Loucy (cell line): ENCODE measurements around the gene EGR1.
"Not testable (repeated sequence)": the region's sequence is repeated elsewhere in the genome, so short reads cannot be mapped to it uniquely, and the experiment has no call there.

Experiments
- H2AFZ ChIP-seq: fragments of 200-600 bp; sonication (generic); 2 replicates; pipeline ENCODE4 v1.6.0; 2016; ENCODE audit warnings: antibody characterized with exemption, mild to moderate bottlenecking, low read length, moderate library complexity
- H3F3A ChIP-seq: fragments of 200-600 bp; 2 replicates; pipeline ENCODE4 v1.6.0; 2016; ENCODE audit warnings: antibody characterized with exemption, low read depth, mild to moderate bottlenecking
- H3K27me3 ChIP-seq: fragments of 200-600 bp; sonication (generic); 2 replicates; pipeline ENCODE4 v1.6.1; 2014; ENCODE audit warnings: low read length, mild to moderate bottlenecking; ENCODE audit not compliant: insufficient read depth, poor library complexity, severe bottlenecking
- H3K36me3 ChIP-seq: fragments of 200-600 bp; sonication (generic); 2 replicates; pipeline ENCODE4 v1.6.1; 2016; ENCODE audit warnings: low read length; ENCODE audit not compliant: insufficient read depth
- H3K4me1 ChIP-seq: fragments of 200-600 bp; sonication (generic); 2 replicates; pipeline ENCODE4 v1.5.1; 2014; ENCODE audit warnings: low read length, mild to moderate bottlenecking; ENCODE audit not compliant: insufficient read depth, poor library complexity, severe bottlenecking
- H3K4me2 ChIP-seq: fragments of 200-600 bp; sonication (generic); 2 replicates; pipeline ENCODE4 v1.6.0; 2014; ENCODE audit warnings: antibody characterized with exemption, low read length, low read depth, mild to moderate bottlenecking; ENCODE audit not compliant: poor library complexity, severe bottlenecking
- H3K4me3 ChIP-seq: fragments of 200-600 bp; sonication (generic); 2 replicates; pipeline ENCODE4 v1.5.1; 2014; ENCODE audit warnings: low read length, mild to moderate bottlenecking, mixed read lengths; ENCODE audit not compliant: poor library complexity, severe bottlenecking
- H3K79me2 ChIP-seq: fragments of 200-600 bp; sonication (generic); 2 replicates; pipeline ENCODE4 v1.6.1; 2014; ENCODE audit warnings: low read length; ENCODE audit not compliant: insufficient read depth
- H3K9ac ChIP-seq: fragments of 200-600 bp; sonication (generic); 2 replicates; pipeline ENCODE4 v1.6.0; 2014; ENCODE audit warnings: mild to moderate bottlenecking, low read depth, low read length, moderate library complexity; ENCODE audit not compliant: poor library complexity, severe bottlenecking
- H3K9me2 ChIP-seq: fragments of 200-600 bp; sonication (generic); replicated peaks from 2 replicates; pipeline ENCODE4 v1.6.1; 2016; ENCODE audit warnings: low read depth, low read length, mixed read lengths
- H3K9me3 ChIP-seq: fragments of 200-600 bp; sonication (generic); 2 replicates; pipeline ENCODE4 v1.6.1; 2014; ENCODE audit warnings: mild to moderate bottlenecking, antibody characterized with exemption, low read length, low read depth; ENCODE audit not compliant: insufficient read depth
- H4K20me1 ChIP-seq: fragments of 200-600 bp; sonication (generic); 2 replicates; pipeline ENCODE4 v1.6.0; 2014; ENCODE audit warnings: antibody characterized with exemption, low read length, mild to moderate bottlenecking; ENCODE audit not compliant: insufficient read depth, poor library complexity, severe bottlenecking
- CTCF ChIP-seq: fragments of 200-600 bp; sonication (generic); conservative IDR thresholded peaks from 2 replicates; pipeline ENCODE4 v1.5.1; 2014; ENCODE audit warnings: mild to moderate bottlenecking, antibody characterized with exemption, low read length
- EZH2phosphoT487 ChIP-seq: fragments of 200-600 bp; IDR thresholded peaks from 2 replicates; pipeline ENCODE4 v1.6.1; 2018; ENCODE audit warnings: antibody characterized with exemption, mild to moderate bottlenecking, moderate library complexity, borderline replicate concordance

EGR1 gene

GRCh38 chr5:138471052-138471361, 5.7 kb downstream of the EGR1 start:
- no peak overlapping the region for H2AFZ ChIP-seq
- no peaks in the 10 kb centered on the region for H3K79me2 ChIP-seq
- no peak for TF ChIP-seq EZH2phosphoT487
- no peaks in the 10 kb centered on the region for H3K36me3 ChIP-seq
- no peaks in the 10 kb centered on the region for H3K9me2 ChIP-seq
- peaks cover 23% of the 10 kb centered on the region for H3K27me3 ChIP-seq
- no peak overlapping the region for H3K9ac ChIP-seq
- no peak overlapping the region for H3K4me2 ChIP-seq
- H4K20me1 ChIP-seq, result peaks cover 1% of the 10 kb centered on the region
- no peaks in the 10 kb centered on the region for H3F3A ChIP-seq
- H3K9me3 ChIP-seq, result no peaks in the 10 kb centered on the region
- H3K4me3 ChIP-seq, result no peak overlapping the region
- H3K4me1 ChIP-seq, result no peaks in the 10 kb centered on the region

GRCh38 chr5:138472353-138472752, 7.1 kb downstream of the EGR1 start:
- no peak overlapping the region for H3K4me2 ChIP-seq
- no peak overlapping the region for H2AFZ ChIP-seq
- no peaks in the 10 kb centered on the region for H3F3A ChIP-seq
- H3K9me2 ChIP-seq, result no peaks in the 10 kb centered on the region
- H4K20me1 ChIP-seq, result no peaks in the 10 kb centered on the region
- no peaks in the 10 kb centered on the region for H3K4me1 ChIP-seq
- no peaks in the 10 kb centered on the region for H3K9me3 ChIP-seq
- TF ChIP-seq EZH2phosphoT487 (no peak), CTCF (no peak)
- no peaks in the 10 kb centered on the region for H3K36me3 ChIP-seq
- no peak overlapping the region for H3K9ac ChIP-seq
- H3K79me2 ChIP-seq, result no peaks in the 10 kb centered on the region
- no peak overlapping the region for H3K4me3 ChIP-seq
- H3K27me3 ChIP-seq, result peaks cover 10% of the 10 kb centered on the region

GRCh38 chr5:138473151-138473550, 7.9 kb downstream of the EGR1 start:
- not testable (repeated sequence) for H3K9me3 ChIP-seq, H3K36me3 ChIP-seq, H3K27me3 ChIP-seq, H3F3A ChIP-seq, H3K4me1 ChIP-seq, H3K9me2 ChIP-seq, H3K9ac ChIP-seq, H3K4me2 ChIP-seq, H3K4me3 ChIP-seq, H3K79me2 ChIP-seq, H4K20me1 ChIP-seq, H2AFZ ChIP-seq

GRCh38 chr5:138476918-138477317, 11.6 kb downstream of the EGR1 start:
- H3K79me2 ChIP-seq, result no peaks in the 10 kb centered on the region
- H3K4me2 ChIP-seq, result no peak overlapping the region
- no peaks in the 10 kb centered on the region for H3F3A ChIP-seq
- H3K9me2 ChIP-seq, result no peaks in the 10 kb centered on the region
- no peaks in the 10 kb centered on the region for H4K20me1 ChIP-seq
- TF ChIP-seq EZH2phosphoT487, result no peak
- TF ChIP-seq CTCF, result no peak
- H3K36me3 ChIP-seq, result no peaks in the 10 kb centered on the region
- H3K4me1 ChIP-seq, result no peaks in the 10 kb centered on the region
- no peak overlapping the region for H3K9ac ChIP-seq
- no peaks in the 10 kb centered on the region for H3K27me3 ChIP-seq
- no peak overlapping the region for H2AFZ ChIP-seq
- H3K4me3 ChIP-seq, result no peak overlapping the region
- no peaks in the 10 kb centered on the region for H3K9me3 ChIP-seq
